ENCODE results near the gene ACTN2.

DNA sequence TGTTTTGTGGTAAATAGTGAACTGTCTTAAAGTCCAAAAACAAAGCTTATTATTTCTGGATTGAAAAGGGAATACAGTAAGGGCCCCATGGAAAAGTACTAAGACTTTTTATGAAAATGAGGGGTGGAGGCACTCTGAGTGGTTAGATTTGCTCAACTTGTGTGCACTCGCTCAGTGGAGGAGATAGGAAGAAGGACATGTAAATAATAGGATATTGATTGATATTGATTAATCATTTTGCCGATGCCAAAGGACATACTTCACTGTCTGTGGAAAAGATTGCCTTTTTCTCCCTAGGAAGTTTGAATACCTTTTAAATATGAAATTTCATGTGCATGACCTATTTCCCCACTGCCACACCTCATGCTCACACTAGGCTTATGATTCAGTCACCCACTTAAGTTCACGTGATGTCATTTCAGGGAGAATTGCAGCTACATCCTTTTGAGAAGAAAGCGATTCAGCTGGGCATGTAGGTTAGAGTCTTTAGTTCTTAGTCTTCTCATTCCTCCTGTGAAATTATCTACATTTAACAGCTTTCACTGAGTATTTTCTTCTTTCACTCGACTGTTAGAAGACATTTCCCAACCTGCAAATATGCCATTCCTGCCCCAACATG lies 113.8 kb downstream of the ACTN2 start:
- TF ChIP-seq POLR2AphosphoS5 (IDR thresholded peaks at IDR 0.05; ENCODE audit: insufficient read depth in 1 of 2, low read depth in 1 of 2): no peak
- TF ChIP-seq, protein P1, sequence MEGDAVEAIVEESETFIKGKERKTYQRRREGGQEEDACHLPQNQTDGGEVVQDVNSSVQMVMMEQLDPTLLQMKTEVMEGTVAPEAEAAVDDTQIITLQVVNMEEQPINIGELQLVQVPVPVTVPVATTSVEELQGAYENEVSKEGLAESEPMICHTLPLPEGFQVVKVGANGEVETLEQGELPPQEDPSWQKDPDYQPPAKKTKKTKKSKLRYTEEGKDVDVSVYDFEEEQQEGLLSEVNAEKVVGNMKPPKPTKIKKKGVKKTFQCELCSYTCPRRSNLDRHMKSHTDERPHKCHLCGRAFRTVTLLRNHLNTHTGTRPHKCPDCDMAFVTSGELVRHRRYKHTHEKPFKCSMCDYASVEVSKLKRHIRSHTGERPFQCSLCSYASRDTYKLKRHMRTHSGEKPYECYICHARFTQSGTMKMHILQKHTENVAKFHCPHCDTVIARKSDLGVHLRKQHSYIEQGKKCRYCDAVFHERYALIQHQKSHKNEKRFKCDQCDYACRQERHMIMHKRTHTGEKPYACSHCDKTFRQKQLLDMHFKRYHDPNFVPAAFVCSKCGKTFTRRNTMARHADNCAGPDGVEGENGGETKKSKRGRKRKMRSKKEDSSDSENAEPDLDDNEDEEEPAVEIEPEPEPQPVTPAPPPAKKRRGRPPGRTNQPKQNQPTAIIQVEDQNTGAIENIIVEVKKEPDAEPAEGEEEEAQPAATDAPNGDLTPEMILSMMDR (IDR thresholded peaks at IDR 0.05): no peak
